Measurements from ENCODE around the gene PPP2R5C.

GRCh38 chr14:101945171-101945570 is 183.7 kb downstream of the PPP2R5C start:
- TF ChIP-seq CTCF (IDR thresholded peaks at IDR 0.05) (no peak), POLR2A (IDR thresholded peaks at IDR 0.05) (no peak)

Measured in transverse colon (tissue), 3 donors.